ENCODE data around the gene NHLH1.

GRCh38 chr1:160363010-160363409, 3.9 kb upstream of the NHLH1 start:
- no peak for TF ChIP-seq CTCF (IDR thresholded peaks at IDR 0.05)
- TF ChIP-seq POLR2A (IDR thresholded peaks at IDR 0.05): no peak

All from testis (tissue), 2 donors.